Gastroesophageal sphincter (tissue), 3 donors: ENCODE results near the gene SSH2.

ENCODE experiments used
- CTCF ChIP-seq, 4 experiments: fragments of 200-600 bp in 2 of 4; fragments of 450-650 bp in 2 of 4; sonication (generic) in 1 of 4; IDR thresholded peaks; one replicate each; pipeline ENCODE4 v1.5.1; 2017 to 2019; ENCODE audit warnings: antibody characterized with exemption in 4 of 4, mild to moderate bottlenecking in 2 of 4, moderate library complexity in 2 of 4
- EP300 ChIP-seq: sonication (generic); formaldehyde crosslinking; IDR thresholded peaks from one replicate; pipeline ENCODE4 v1.6.1; 2017; ENCODE audit warnings: antibody characterized with exemption, mild to moderate bottlenecking
- POLR2A ChIP-seq, 2 donors: fragments of 450-650 bp; IDR thresholded peaks; one replicate each; pipeline ENCODE4 v1.6.1; 2017; ENCODE audit warnings: antibody characterized with exemption in 2 of 2, mild to moderate bottlenecking in 2 of 2, moderate library complexity in 1 of 2
- POLR2AphosphoS5 ChIP-seq: sonication (generic); formaldehyde crosslinking; IDR thresholded peaks from one replicate; pipeline ENCODE4 v1.6.1; 2017; ENCODE audit warnings: antibody characterized with exemption

GRCh38 chr17:29848737-29849136, 81.3 kb downstream of the SSH2 start:
- no peak for TF ChIP-seq CTCF (IDR thresholded peaks at IDR 0.05)
- TF ChIP-seq POLR2A (IDR thresholded peaks at IDR 0.05), result no peak
- TF ChIP-seq POLR2AphosphoS5, result no peak
- no peak for TF ChIP-seq EP300
